Measurements from ENCODE around the gene PLA2G7.
"Not testable (repeated sequence)": the region's sequence is repeated elsewhere in the genome, so short reads cannot be mapped to it uniquely, and the experiment has no call there.

Gene PLA2G7

DNA sequence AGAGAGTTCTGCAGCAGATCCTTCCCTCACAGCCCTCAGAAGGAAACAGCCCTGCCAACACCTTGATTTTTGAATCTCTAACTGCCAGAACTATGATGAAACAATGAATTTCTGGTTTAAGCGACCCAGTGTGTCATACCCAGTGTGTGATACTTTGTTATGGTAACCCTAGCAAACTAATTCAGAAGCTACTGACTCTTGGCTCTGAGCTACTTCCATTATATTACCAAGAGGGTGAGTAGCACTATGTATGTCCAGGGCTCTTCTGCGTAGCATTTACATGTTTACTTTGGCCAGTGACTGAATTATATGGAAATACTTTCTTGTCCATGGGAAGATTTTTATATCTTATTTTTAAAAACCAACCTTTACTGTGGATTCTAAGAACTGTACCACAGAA is 28.3 kb upstream of the PLA2G7 start:
- in situ Hi-C loops (cut with HindIII; ENCODE audit: low pct_unique_long_range_greater_than_20kb, low sequenced_read_pairs): no loop called here
- no peak for TF ChIP-seq JUND (IDR thresholded peaks at IDR 0.05; ENCODE audit: low read depth)
- no peak for DNase-seq (ENCODE audit: low read depth in 1 of 2, low spot score in 1 of 2)

DNA sequence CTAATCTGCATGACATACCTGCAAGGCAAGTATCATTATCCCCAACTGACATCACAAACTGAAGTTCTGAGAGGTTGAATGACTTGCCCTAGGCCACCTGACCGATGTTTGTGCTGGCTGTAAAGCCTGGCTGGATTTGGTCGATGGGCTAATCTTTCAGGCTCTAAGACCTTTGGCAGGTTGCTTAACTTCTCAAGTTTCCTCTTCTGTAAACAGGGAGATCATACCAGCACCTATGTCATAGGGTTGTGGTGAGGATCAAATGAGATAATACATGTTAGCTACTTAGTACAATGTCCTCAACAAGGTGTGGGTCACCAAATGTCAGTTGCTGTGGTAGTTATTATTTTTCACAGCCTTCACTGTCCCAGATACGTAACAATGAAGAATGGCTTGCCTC is 25.8 kb upstream of the PLA2G7 start:
- in situ Hi-C loops (cut with HindIII; ENCODE audit: low pct_unique_long_range_greater_than_20kb, low sequenced_read_pairs): no loop called here
- peak in 1 of 2 experiments; percentile 2 for DNase-seq (ENCODE audit: low read depth in 1 of 2, low spot score in 1 of 2)
- TF ChIP-seq JUND (IDR thresholded peaks at IDR 0.05; ENCODE audit: low read depth): no peak

DNA sequence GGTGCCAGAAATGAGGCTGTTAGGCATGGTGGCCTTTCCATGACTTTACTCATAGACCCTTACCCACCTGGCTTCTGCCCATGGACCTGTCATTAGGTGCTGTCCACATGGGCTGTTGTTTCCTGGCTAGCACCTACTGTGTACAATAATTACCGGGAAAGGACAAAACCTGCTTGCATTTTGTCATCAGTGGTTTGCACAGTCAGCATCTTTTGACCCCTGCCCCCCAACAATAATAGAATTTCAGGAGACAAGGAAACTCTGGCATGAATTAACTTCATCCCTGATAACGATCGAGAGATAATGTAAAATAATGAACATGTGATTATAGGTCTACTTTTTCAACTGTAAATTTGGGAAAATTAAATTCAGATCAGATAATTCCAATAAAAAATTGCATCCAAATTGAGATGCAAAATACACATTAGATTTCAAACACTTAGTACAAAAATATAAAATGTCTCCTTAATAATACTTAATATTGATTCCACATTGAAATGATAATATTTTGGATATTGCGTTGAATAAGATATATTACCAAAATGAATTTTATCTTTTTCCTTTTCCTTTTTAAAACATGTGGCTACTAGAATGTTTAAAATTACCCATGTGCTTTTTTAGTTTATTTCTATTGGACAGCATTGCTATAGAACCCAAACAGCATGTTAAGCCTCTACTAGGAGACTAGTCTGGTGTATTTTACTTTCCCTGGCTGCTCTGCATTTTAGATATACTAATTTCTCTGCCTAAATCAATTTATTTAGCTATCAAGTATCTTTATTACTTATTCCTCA is 24.0 kb upstream of the PLA2G7 start:
- in situ Hi-C loops (cut with HindIII; ENCODE audit: low pct_unique_long_range_greater_than_20kb, low sequenced_read_pairs): no loop called here

DNA sequence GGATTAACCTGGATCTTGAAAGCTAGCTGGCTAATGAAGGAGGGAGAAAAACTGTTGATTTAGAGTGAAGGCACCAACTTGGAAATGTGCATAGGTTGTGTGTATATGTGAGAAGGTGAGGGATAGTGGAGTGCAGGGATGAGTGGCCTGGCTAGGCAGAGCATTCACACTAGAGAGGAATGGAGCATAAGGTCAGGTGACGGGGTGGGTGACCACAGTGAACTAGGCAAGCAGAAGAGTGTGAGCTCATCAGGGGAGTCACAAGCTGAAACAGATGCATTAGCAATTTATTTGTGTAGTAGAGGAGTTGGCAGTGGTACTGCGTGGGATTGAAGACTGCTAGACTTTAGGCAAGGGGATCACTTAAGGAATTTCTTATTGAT is 22.0 kb upstream of the PLA2G7 start:
- in situ Hi-C loops (cut with HindIII; ENCODE audit: low pct_unique_long_range_greater_than_20kb, low sequenced_read_pairs): no loop called here
- no peak for TF ChIP-seq JUND (IDR thresholded peaks at IDR 0.05; ENCODE audit: low read depth)
- no peak for DNase-seq (ENCODE audit: low read depth in 1 of 2, low spot score in 1 of 2)

More for the DNA sequence above, 24.0 kb upstream of the PLA2G7 start:
- DNase-seq (ENCODE audit: low read depth in 1 of 2, low spot score in 1 of 2): no peak
- no peak for TF ChIP-seq JUND (IDR thresholded peaks at IDR 0.05; ENCODE audit: low read depth)

DNA sequence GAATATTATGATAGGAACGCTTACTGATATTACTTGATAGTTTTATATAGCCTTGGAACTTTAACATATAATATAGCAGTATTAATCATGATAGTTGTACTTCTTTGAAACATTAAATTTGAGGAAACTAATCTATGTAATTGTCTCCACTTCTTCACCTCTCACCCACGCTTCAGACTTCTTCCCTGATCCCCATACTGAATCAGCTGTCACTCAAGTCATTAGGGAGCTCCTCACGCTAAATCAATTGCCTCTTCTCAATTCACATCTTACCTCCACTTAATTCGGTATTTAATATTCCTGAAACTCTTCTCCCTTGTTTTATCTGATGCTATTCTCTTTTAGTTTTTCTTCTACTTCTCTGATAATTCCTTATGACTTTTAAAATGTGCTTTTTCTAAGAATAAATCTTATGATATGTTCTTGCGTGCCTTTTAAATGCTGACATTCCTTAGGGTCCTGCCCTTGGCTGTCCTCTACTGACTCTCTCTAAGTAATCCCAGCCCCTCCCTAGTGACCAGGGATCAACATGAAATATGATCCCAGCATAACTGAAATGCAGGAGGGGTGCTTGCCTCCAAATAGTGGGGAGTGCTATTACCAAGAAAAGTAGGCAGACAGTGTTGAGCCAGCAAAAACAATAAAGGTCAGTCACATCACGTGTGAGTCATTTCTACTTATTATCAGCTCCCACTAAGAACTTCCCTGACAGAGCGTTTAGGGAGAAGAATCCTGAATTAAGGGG is 21.5 kb upstream of the PLA2G7 start:
- in situ Hi-C loops (cut with HindIII; ENCODE audit: low pct_unique_long_range_greater_than_20kb, low sequenced_read_pairs): no loop called here
- DNase-seq (ENCODE audit: low read depth in 1 of 2, low spot score in 1 of 2): no peak
- TF ChIP-seq JUND (IDR thresholded peaks at IDR 0.05; ENCODE audit: low read depth): no peak

DNA sequence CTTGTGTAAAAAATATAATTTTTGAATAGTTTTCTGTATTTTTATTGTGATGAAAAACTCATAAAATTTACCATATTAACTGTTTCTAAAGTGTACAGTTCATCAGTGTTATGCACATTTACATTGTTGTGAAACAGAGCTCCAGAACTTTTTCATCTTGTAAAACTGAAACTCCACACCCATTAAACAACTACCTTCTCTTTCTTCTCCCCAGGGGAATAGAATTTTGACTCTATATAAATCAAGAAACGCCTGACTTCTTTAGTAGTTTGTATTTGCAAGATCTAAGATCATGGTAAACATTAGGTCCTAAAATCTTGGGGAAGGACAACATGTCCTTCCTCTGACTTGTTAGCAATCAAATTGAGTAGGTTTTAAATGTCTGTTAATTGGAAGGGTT is 20.7 kb upstream of the PLA2G7 start:
- no peak for TF ChIP-seq JUND (IDR thresholded peaks at IDR 0.05; ENCODE audit: low read depth)
- no peak for DNase-seq (ENCODE audit: low read depth in 1 of 2, low spot score in 1 of 2)
- in situ Hi-C loops (cut with HindIII; ENCODE audit: low pct_unique_long_range_greater_than_20kb, low sequenced_read_pairs): no loop called here

DNA sequence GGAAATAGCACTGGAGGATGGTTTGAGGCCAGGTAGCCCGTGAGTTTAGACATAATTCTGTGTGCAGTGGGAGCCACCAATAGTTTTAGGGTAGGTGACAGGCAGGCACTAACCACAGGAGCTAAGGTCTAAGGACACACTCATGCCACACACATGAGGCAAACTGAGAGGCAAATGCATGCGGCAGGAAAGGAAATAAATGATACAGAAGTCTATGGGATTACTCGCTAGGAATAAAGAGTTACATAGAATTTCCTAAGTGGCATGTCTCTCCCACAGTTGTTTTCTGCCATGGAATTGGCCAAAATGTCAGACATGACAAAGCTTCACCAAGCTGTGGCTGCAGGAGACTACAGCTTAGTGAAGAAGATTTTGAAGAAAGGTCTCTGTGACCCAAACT is 16.5 kb upstream of the PLA2G7 start:
- no peak for TF ChIP-seq JUND (IDR thresholded peaks at IDR 0.05; ENCODE audit: low read depth)
- in situ Hi-C loops (cut with HindIII; ENCODE audit: low pct_unique_long_range_greater_than_20kb, low sequenced_read_pairs): no loop called here
- DNase-seq (ENCODE audit: low read depth in 1 of 2, low spot score in 1 of 2): no peak

DNA sequence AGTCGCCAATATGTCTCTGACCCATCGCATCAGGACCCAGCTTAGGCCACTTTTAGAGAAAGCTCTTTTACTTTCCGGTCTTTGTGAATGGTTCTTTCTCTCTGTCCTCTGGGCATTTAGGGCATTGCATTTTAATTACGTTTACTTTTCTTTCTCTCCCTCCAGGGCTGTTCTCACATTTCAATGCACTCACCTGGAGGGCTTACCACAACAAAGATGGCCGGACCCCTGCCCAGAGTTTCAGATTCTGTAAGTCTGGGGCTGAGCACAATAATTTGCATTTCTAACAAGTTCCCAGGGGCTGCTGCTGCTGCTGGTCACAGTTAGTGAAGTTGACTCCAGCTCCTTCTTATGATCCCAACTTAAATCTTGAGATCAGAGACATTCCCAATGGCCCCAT is 14.6 kb upstream of the PLA2G7 start:
- in situ Hi-C loops (cut with HindIII; ENCODE audit: low pct_unique_long_range_greater_than_20kb, low sequenced_read_pairs): no loop called here

DNA sequence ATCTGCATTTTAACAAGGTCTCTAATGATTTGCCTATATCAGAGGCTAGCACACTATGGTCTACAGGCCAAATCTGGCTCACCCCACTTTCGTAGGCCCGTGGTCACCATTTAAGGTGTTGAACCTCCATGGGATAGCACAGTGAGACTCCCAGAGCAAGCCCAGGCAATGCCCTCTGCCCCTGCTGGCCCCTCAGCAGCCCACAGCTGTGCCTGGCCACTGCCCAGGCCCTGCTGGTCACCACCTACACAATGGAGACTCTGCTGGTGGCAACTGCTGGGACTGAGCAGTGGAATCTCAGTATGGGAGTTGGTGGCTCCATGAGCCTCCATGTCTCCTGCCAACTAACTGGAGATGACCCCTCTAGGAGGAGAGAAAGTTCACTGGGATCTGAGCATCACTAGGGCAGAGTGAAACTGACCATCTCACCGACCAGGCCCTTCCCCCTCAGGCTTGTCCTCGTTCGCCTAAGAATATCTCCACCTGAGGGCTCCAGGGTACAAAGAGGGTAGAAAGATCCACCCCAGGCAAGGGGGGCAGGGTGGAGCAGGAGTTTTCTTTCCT is 13.8 kb upstream of the PLA2G7 start:
- DNase-seq (ENCODE audit: low read depth in 1 of 2, low spot score in 1 of 2): no peak
- in situ Hi-C loops (cut with HindIII; ENCODE audit: low pct_unique_long_range_greater_than_20kb, low sequenced_read_pairs): no loop called here

More for the DNA sequence above, 14.6 kb upstream of the PLA2G7 start:
- no peak for TF ChIP-seq JUND (IDR thresholded peaks at IDR 0.05; ENCODE audit: low read depth)
- DNase-seq (ENCODE audit: low read depth in 1 of 2, low spot score in 1 of 2): no peak

DNA sequence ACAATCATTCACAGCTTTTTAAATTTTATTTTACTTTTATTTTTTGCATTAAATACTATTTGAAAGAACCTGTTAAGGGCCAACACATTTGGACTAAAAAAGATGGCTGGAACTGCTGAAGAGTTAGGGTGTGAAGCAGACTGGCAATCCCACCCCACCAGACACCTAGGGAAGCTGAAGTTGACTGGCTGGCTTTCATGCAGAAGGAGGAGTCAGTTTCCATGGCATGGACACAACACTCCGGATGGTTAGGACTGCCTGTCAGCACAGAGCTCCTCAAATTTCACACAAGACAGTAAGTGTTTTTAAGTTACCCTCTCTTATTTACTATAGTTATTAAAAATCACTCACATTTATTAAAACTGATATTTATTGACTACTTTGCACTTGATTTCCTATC is 11.5 kb upstream of the PLA2G7 start, which contains the start of gene ANKRD66:
Gene ANKRD66, plus strand, starts transcription at position 238 of the 400 bp plus-strand sequence. CDS start 5,016 bp downstream, outside the sequence.
- in situ Hi-C loops (cut with HindIII; ENCODE audit: low pct_unique_long_range_greater_than_20kb, low sequenced_read_pairs): no loop called here
- no peak for DNase-seq (ENCODE audit: low read depth in 1 of 2, low spot score in 1 of 2)
- no peak for TF ChIP-seq JUND (IDR thresholded peaks at IDR 0.05; ENCODE audit: low read depth)

More for the DNA sequence above, 13.8 kb upstream of the PLA2G7 start:
- no peak for TF ChIP-seq JUND (IDR thresholded peaks at IDR 0.05; ENCODE audit: low read depth)

DNA sequence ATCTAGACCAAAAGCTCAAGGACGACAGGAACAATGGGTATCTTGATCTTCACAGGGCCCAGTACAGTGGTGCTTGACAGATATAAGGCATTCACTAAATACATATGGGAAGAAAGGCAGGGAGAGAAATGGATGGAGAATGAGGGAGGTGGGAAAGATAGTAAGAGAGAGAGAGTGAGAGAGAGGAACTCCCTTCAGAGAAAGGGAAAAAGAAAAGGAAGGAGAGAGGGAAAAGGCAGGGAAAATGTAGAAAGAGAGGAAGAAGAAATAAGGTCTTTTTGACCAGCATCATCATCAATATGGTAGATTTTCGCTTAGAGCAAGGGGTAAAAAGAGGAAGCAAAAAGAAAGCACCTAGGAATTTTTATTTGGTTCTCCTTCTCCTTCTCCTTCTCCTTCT is 10.8 kb upstream of the PLA2G7 start:
- no peak for TF ChIP-seq JUND (IDR thresholded peaks at IDR 0.05; ENCODE audit: low read depth)
- in situ Hi-C loops (cut with HindIII; ENCODE audit: low pct_unique_long_range_greater_than_20kb, low sequenced_read_pairs): no loop called here
- DNase-seq (ENCODE audit: low read depth in 1 of 2, low spot score in 1 of 2): no peak

DNA sequence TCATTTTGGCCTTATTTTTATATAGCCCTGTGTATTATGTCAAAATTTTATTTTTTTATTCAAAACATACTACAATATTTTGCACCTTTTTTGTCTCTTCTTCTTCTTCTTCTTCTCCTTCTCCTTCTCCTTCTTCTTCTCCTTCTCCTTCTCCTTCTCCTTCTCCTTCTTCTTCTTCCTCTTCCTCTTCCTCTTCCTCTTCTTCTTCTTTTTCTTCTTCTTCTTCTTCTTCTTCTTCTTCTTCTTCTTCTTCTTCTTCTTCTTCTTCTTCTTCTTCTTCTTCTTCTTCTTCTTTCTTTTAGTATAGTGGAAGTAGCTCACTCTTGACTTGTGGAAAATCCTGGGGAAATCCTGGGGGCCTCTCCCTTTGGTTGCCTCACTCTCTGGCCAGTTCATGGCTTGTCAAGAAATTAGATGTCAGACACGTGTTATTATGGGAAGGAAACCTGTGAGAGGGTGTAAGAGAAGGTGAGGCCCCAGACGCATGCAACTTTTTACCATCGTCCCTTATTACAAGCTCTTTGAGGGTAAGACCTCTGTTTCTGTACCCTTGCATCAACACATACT is 9.1 kb upstream of the PLA2G7 start:
- in situ Hi-C loops (cut with HindIII; ENCODE audit: low pct_unique_long_range_greater_than_20kb, low sequenced_read_pairs); DNase-seq (ENCODE audit: low read depth in 1 of 2, low spot score in 1 of 2): not testable (repeated sequence)
